HG03045 (cell line): ENCODE measurements around the gene GGNBP2.

Experiments
- ATAC-seq: cut with Tn5 transposase; IDR thresholded peaks from one replicate; pipeline ENCODE4 v1.9.1; 2021; ENCODE audit warnings: mild to moderate bottlenecking, moderate library complexity; ENCODE audit not compliant: unreplicated experiment

Gene GGNBP2

GRCh38 chr17:36625188-36625587 is 80.5 kb downstream of the GGNBP2 start:
- ATAC-seq = no peak

- no peak for ATAC-seq
These were observed 82.4 kb downstream of the GGNBP2 start for GRCh38 chr17:36627101-36627500.

- no peak for ATAC-seq
These were observed 83.9 kb downstream of the GGNBP2 start for GRCh38 chr17:36628576-36628975.

GRCh38 chr17:36629252-36629847 is 84.6 kb downstream of the GGNBP2 start:
- ATAC-seq = no peak

- ATAC-seq = no peak
These were observed 85.3 kb downstream of the GGNBP2 start for GRCh38 chr17:36629970-36630502.

GRCh38 chr17:36631022-36631421 is 86.3 kb downstream of the GGNBP2 start:
- ATAC-seq = no peak

GRCh38 chr17:36632916-36633771 is 88.4 kb downstream of the GGNBP2 start:
- no peak for ATAC-seq
